Tibial nerve (tissue), 4 donors: Measurements from ENCODE around the gene THBS3.

Source experiments
- CTCF ChIP-seq, 5 experiments: fragments of 200-600 bp in 3 of 5; fragments of 450-650 bp in 2 of 5; sonication (generic) in 3 of 5; IDR thresholded peaks; one replicate each; pipeline ENCODE4 v1.5.1; 2016 to 2019; ENCODE audit warnings: antibody characterized with exemption in 5 of 5, mild to moderate bottlenecking in 3 of 5, moderate library complexity in 2 of 5
- EP300 ChIP-seq, 2 donors: sonication (generic); formaldehyde crosslinking; IDR thresholded peaks; one replicate each; pipeline ENCODE4 v1.6.1; 2017; ENCODE audit warnings: antibody characterized with exemption in 2 of 2, mild to moderate bottlenecking in 1 of 2

GRCh38 chr1:155208541-155209311, 1.0 kb upstream of the THBS3 start, which contains the start of gene MTX1:
- TF ChIP-seq CTCF (IDR thresholded peaks at IDR 0.05) = peak in 1 of 5 experiments; percentile 46
- peak; percentile 73 to 90 for TF ChIP-seq EP300 (IDR thresholded peaks at IDR 0.05)
